Motor neuron (in vitro differentiated cells): ENCODE measurements around the gene MEGF11. TPM values are rescaled to one million over a fixed set of nuclear protein-coding genes. Genes with fewer than 3 reads are reported as not detected.

Source experiments
- ATAC-seq, 8 experiments: fragments of 200-7000 bp; cut with Tn5 transposase; replicated peaks in 6 of 8; 2 replicates each; pipeline ENCODE4 v1.8.0; 2021; ENCODE audit warnings: mild to moderate bottlenecking in 8 of 8, moderate library complexity in 8 of 8
- H3K27ac ChIP-seq, 2 donors: fragments of 250-450 bp; sonication (Bioruptor Pico); 2 replicates each; pipeline ENCODE4 v1.9.0; 2021; ENCODE audit warnings: antibody characterized with exemption in 2 of 2, mild to moderate bottlenecking in 2 of 2, moderate library complexity in 1 of 2
- H3K4me1 ChIP-seq, 2 donors: fragments of 250-450 bp; sonication (Bioruptor Pico); replicated peaks in 1 of 2; 2 replicates each; pipeline ENCODE4 v1.6.1; 2021; ENCODE audit warnings: antibody characterized with exemption in 2 of 2, mild to moderate bottlenecking in 2 of 2, moderate library complexity in 1 of 2
- H3K4me3 ChIP-seq, 5 donors: fragments of 250-450 bp; sonication (Bioruptor Pico); 2 replicates each; pipeline ENCODE4 v1.9.0; 2021; ENCODE audit warnings: antibody characterized with exemption in 5 of 5, mild to moderate bottlenecking in 5 of 5, moderate library complexity in 4 of 5
- WGBS, 10 experiments: fragments of 450-650 bp; shearing (Covaris generic); methylation state at CpG; one replicate each; pipeline ENCODE4 v1.0.0; 2022; 5-methylcytosine and 5-hydroxymethylcytosine counted together
- in situ Hi-C, 9 experiments: fragments of 400-800 bp; cut with MboI; loops; one replicate each; pipeline ENCODE4 v1.15.0; 2021; ENCODE audit warnings: low sequenced_read_pairs in 9 of 9, low pct_unique_long_range_greater_than_20kb in 2 of 9; ENCODE audit not compliant: unreplicated experiment in 9 of 9
- total RNA-seq, 8 experiments: library from RNA; unstranded; fragments of 300-600 nt; gene quantifications; 2 replicates each; pipeline versions ENCODE4 v1.2.3 to v1.2.4, GENCODE V29; 2022

The MEGF11 gene
- total RNA-seq, 8 experiments from 2014 or later, result 2.8 to 18.2 (median 9.0) TPM

DNA sequence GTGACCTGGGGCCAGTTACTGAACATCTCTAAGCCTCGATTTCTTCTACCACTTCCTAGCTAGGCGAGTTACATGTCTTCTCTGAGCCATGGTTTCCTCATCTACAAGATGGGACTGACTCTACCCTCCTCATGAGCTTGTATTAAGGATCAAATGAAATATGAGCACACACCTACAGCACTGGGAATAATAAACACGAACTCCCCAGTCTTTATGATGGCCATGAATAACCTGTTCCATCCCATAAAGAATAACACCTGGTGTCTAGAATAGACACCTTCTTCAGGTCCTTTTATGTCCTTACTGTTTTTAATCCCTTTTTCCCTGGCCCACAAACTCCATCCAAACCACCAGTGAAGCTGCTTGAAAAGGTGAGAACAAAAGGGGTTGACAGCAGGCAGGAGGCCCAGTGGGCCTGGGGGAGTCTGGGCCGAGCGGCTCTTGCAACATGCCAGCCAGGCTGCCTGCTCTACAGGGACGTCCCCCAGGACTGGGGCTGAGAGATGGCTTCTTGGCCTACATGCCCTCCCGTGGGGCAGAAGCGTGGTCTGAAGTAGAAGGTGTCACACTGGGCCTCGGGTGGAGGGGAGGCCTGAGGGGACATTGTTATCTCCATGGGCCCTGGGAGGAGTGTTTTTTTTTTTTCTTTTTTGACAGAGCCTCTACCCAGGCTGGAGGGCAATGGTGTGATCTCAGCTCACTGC is 206.1 kb downstream of the MEGF11 start:
- Histone ChIP-seq H3K4me3 (no peak overlapping the region), H3K27ac (no peak overlapping the region), H3K4me1 (peaks cover 40 to 41% of the 10 kb centered on the region in 2 donors)
- in situ Hi-C loops, result no loop called here
- 42 to 90% (median 72%) methylated on average over 1 to 5 of the region's 9 CpGs; no CpG with 5 or more reads in 3 of the 10 experiments for WGBS, 10 experiments
- no peak for ATAC-seq

DNA sequence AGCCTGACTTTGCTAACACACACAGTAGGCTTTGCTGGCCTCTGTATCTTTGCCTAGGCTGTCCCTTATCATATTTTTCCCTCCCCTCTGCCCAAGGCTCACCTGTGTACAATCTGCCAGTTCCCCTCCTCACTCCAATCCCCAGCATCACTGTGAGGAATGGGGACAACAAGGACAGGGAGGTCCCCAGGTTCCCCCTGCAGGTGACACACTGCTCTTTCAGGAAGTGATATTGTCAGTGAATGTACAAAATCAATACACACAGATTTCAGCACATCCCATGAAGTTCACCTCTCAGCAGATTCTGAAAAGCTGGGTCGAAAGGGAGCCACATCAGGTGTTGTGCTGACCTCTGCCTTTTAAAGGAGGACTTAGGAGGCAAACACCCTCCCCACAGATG is 206.8 kb downstream of the MEGF11 start:
- H3K4me3 ChIP-seq, result no peak overlapping the region
- H3K4me1 ChIP-seq, result peaks cover 35 to 38% of the 10 kb centered on the region in 2 donors
- in situ Hi-C loops, result no loop called here
- 60 to 100% (median 72%) methylated on average over 1 of the region's 1 CpG; no CpG with 5 or more reads in 6 of the 10 experiments for WGBS, 10 experiments
- H3K27ac ChIP-seq, result no peak overlapping the region
- peak in 2 of 8 experiments; percentile 18 to 30 for ATAC-seq

DNA sequence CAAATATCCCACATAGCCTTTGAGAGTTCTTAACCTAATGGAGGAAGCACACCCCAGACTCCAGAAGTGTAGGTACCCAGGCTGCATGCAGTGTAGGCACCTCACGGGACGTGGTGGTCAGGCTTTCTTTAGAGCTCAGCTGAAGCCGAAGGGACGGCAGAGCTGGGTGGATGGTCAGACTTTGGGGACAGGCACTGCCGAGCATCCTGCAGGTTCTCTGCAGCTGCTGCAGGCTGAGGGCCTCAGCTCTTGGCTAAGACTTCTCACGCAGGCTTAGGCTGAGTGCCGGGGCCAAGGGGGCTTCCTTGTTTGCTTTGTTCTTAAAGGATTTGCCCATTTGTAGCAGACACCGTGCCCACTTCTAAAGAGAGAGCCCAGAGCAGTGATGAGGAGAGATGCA is 207.2 kb downstream of the MEGF11 start:
- Histone ChIP-seq H3K27ac (no peak overlapping the region), H3K4me1 (peaks cover 31 to 41% of the 10 kb centered on the region in 2 donors), H3K4me3 (no peak overlapping the region)
- in situ Hi-C loops, result no loop called here
- 33 to 74% (median 51%) methylated on average over 1 to 5 of the region's 8 CpGs; no CpG with 5 or more reads in 5 of the 10 experiments for WGBS, 10 experiments
- no peak for ATAC-seq

- ATAC-seq, result no peak
- peaks cover 31 to 45% of the 10 kb centered on the region in 2 donors for H3K4me1 ChIP-seq
These were observed 208.0 kb downstream of the MEGF11 start for GRCh38 chr15:66045542-66045941.

GRCh38 chr15:66044837-66045236 is 208.7 kb downstream of the MEGF11 start:
- peaks cover 30 to 45% of the 10 kb centered on the region in 2 donors for H3K4me1 ChIP-seq
- in situ Hi-C loops, result no loop called here
- H3K4me3 ChIP-seq, result no peak overlapping the region
- ATAC-seq, result no peak
- H3K27ac ChIP-seq, result no peak overlapping the region
- 10 to 93% (median 40%) methylated on average over 1 to 3 of the region's 3 CpGs; no CpG with 5 or more reads in 2 of the 10 experiments for WGBS, 10 experiments

More at GRCh38 chr15:66045542-66045941, 208.0 kb downstream of the MEGF11 start:
- in situ Hi-C loops, result no loop called here
- 0 to 89% (median 70%) methylated on average over 1 to 4 of the region's 5 CpGs; no CpG with 5 or more reads in 5 of the 10 experiments for WGBS, 10 experiments
- H3K27ac ChIP-seq, result no peak overlapping the region
- H3K4me3 ChIP-seq, result no peak overlapping the region

GRCh38 chr15:66043264-66043663 is 210.3 kb downstream of the MEGF11 start:
- 0 to 92% (median 67%) methylated on average over 1 to 5 of the region's 8 CpGs; no CpG with 5 or more reads in 3 of the 10 experiments for WGBS, 10 experiments
- no peak overlapping the region for H3K4me3 ChIP-seq
- H3K27ac ChIP-seq, result no peak overlapping the region
- in situ Hi-C loops, result no loop called here
- H3K4me1 ChIP-seq, result peaks cover 24 to 34% of the 10 kb centered on the region in 2 donors
- peak in 3 of 8 experiments; percentile 2 to 62 (median 18) for ATAC-seq

GRCh38 chr15:66042624-66043023 is 210.9 kb downstream of the MEGF11 start:
- WGBS, 10 experiments, result 0 to 56% (median 20%) methylated on average over 1 to 3 of the region's 5 CpGs; no CpG with 5 or more reads in 5 of the 10 experiments
- H3K27ac ChIP-seq, result no peak overlapping the region
- H3K4me1 ChIP-seq, result peaks cover 28 to 29% of the 10 kb centered on the region in 2 donors
- no peak overlapping the region for H3K4me3 ChIP-seq
- peak; percentile 67 to 96 (median 89) for ATAC-seq
- in situ Hi-C loops, result no loop called here

DNA sequence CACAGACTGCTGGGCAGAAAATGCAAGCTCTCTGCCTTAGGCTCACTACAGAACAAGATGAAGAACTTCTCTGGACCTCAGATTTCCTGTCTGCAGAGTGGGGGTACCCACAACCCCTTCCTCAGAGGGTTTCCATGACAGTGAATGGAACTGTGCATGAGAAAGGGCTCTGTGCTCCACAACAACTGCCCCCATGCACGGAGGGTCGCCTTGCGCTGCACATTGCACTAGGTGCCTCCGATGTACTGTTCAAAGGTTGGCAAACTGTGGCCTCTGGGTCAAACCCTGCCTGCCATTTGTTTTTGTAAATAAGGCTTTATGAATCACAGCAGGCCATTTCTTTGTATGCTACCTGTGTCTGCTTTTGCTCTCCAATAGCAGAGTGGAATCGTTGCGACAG is 212.3 kb downstream of the MEGF11 start:
- Histone ChIP-seq H3K27ac (no peak overlapping the region), H3K4me3 (no peak overlapping the region), H3K4me1 (peaks cover 23 to 34% of the 10 kb centered on the region in 2 donors)
- in situ Hi-C loops, result no loop called here
- ATAC-seq, result no peak
- WGBS, 10 experiments, result 36 to 100% (median 59%) methylated on average over 1 to 6 of the region's 6 CpGs; no CpG with 5 or more reads in 3 of the 10 experiments

- peaks cover 20 to 32% of the 10 kb centered on the region in 2 donors for H3K4me1 ChIP-seq
- in situ Hi-C loops, result no loop called here
- WGBS, 10 experiments, result 20 to 100% (median 77%) methylated on average over 1 to 9 of the region's 10 CpGs; no CpG with 5 or more reads in 1 of the 10 experiments
- no peak overlapping the region for H3K4me3 ChIP-seq
- ATAC-seq, result no peak
- H3K27ac ChIP-seq, result no peak overlapping the region
These were observed 213.2 kb downstream of the MEGF11 start for GRCh38 chr15:66040211-66040892.

DNA sequence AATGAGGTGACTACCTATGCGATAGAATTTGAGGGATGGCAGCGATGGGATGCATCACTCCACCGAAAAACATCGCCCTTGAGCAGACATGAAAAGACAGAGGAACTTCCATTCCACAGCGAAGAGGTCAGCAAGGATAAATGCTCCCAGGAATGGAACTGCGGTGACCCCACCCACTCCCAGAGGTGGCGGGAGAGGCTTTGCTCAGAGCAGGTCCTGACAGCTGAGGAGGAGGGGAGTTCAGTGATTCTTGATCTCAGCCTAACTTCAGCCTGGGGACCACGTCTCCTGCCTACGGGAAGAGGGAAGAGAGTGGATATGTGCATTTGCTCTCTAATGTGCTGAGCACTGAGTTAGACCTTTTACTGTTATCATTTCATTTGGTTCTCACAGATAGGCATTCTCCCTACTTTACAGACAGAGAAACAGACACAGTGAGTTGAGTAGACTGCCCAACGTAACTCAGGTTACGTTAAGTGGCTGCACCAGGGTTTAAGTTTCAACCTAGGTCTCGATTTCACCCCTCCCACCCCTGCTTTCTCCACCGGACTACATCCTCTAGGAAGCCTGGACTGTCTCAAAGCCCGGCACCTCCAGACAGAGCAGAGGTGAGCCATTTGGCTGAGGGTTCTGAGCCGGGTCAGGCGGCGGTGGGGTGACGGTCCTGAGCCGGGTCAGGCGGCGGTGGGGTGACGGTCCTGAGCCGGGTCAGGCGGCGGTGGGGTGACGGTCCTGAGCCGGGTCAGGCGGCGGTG is 214.3 kb downstream of the MEGF11 start:
- Histone ChIP-seq H3K4me3 (no peak overlapping the region), H3K4me1 (peaks cover 20 to 32% of the 10 kb centered on the region in 2 donors), H3K27ac (no peak overlapping the region)
- in situ Hi-C loops, result no loop called here
- WGBS, 10 experiments, result 20 to 80% (median 37%) methylated on average over 1 to 5 of the region's 29 CpGs; no CpG with 5 or more reads in 5 of the 10 experiments
- ATAC-seq, result peak in 6 of 8 experiments; percentile 26 to 75 (median 44)

GRCh38 chr15:66038387-66039116 is 215.0 kb downstream of the MEGF11 start:
- 30 to 93% (median 72%) methylated on average over 1 to 8 of the region's 8 CpGs; no CpG with 5 or more reads in 1 of the 10 experiments for WGBS, 10 experiments
- no peak overlapping the region for H3K4me3 ChIP-seq
- H3K27ac ChIP-seq, result no peak overlapping the region
- in situ Hi-C loops, result no loop called here
- peak in 3 of 8 experiments; percentile 42 to 53 (median 46) for ATAC-seq
- peaks cover 20 to 32% of the 10 kb centered on the region in 2 donors for H3K4me1 ChIP-seq

DNA sequence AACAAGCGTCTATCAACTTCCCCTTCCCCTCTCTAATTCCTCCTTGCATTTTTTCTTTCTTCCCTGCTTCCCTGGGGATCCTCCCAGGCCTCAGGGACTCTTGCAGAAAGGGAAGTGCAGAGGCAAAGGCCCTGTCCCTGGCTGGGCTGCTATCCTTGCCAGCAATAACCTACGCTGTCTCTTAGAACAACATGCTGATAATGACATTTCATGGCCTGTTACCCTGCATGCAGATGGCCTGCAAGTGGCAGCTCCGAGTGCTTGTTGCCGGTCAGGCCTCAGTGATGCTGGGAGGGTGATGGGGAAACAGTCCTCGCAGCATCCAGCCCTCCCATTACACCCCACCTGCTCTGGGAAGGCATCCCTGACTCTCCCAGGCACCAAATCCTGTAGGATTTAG is 216.7 kb downstream of the MEGF11 start:
- in situ Hi-C loops, result no loop called here
- 19 to 100% (median 50%) methylated on average over 1 to 3 of the region's 5 CpGs; no CpG with 5 or more reads in 4 of the 10 experiments for WGBS, 10 experiments
- H3K27ac ChIP-seq, result no peak overlapping the region
- no peak overlapping the region for H3K4me3 ChIP-seq
- peaks cover 11 to 24% of the 10 kb centered on the region in 2 donors for H3K4me1 ChIP-seq
- ATAC-seq, result no peak
